SU-DHL-6 (cell line): ENCODE data around the gene PFN1.

Source experiments
- CTCF ChIP-seq: fragments of 200-600 bp; sonication (generic); IDR thresholded peaks from one replicate; pipeline ENCODE4 v1.5.1; 2017; ENCODE audit warnings: antibody characterized with exemption, mild to moderate bottlenecking, low read length, moderate library complexity; ENCODE audit not compliant: insufficient read depth, poor library complexity, severe bottlenecking
- EZH2phosphoT487 ChIP-seq: fragments of 200-600 bp; sonication (generic), shearing (Covaris generic); conservative IDR thresholded peaks from 2 replicates; pipeline ENCODE4 v1.6.1; 2018; ENCODE audit warnings: mild to moderate bottlenecking, antibody characterized with exemption, low read length, moderate library complexity, mixed read lengths

GRCh38 chr17:4944163-4944553 lies 4.2 kb downstream of the PFN1 start:
- no peak for TF ChIP-seq CTCF
- TF ChIP-seq EZH2phosphoT487, result no peak
